IMR-90 (cell line): ENCODE results near the gene ATP1A4. TPM values are rescaled to one million over a fixed set of nuclear protein-coding genes. Genes with fewer than 3 reads are reported as not detected.

Source experiments
- ATAC-seq: fragments of 200-7000 bp; cut with Tn5 transposase; 2 replicates; pipeline ENCODE4 v1.9.1; 2020; ENCODE audit warnings: low read depth, mild to moderate bottlenecking, moderate library complexity
- BruUV-seq: library from RNA; stranded (reverse); fragments of 400-500 nt; replicated peaks from 2 replicates; lab custom pipeline; 2021; lab: Mats Ljungman, UMichigan
- CTCF ChIA-PET: fragments of 300-600 bp; formaldehyde crosslinking; extraction: SDS; loops from one replicate; lab custom pipeline; 2021; ENCODE audit warnings: antibody characterized with exemption; lab: Yijun Ruan, JAX
- POLR2A ChIA-PET: fragments of 300-600 bp; sonication (Branson Sonifier 250); formaldehyde crosslinking; loops from one replicate; lab custom pipeline; 2022; ENCODE audit warnings: antibody characterized with exemption; ENCODE audit not compliant: unreplicated experiment; lab: Charles Lee
- DNase-seq: peaks from one replicate; pipeline ENCODE4 v3.0.0; 2013
- H2AFZ ChIP-seq: replicated peaks from 2 replicates; pipeline ENCODE3; 2013; ENCODE audit warnings: low read length, mild to moderate bottlenecking; ENCODE audit not compliant: poor library complexity
- H2AK5ac ChIP-seq: 2 replicates; pipeline ENCODE4 v1.6.1; 2013; ENCODE audit warnings: low read depth, low read length, inconsistent platforms
- H2AK9ac ChIP-seq: replicated peaks from 2 replicates; pipeline ENCODE3; 2013; ENCODE audit warnings: mild to moderate bottlenecking, low read depth, low read length, moderate library complexity; ENCODE audit not compliant: poor library complexity
- H2BK120ac ChIP-seq: 2 replicates; pipeline ENCODE4 v1.6.1; 2013; ENCODE audit warnings: low read depth, low read length, inconsistent platforms
- H2BK15ac ChIP-seq: 3 replicates; pipeline ENCODE4 v1.6.1; 2013; ENCODE audit warnings: low read depth, low read length, inconsistent platforms
- H2BK20ac ChIP-seq: 2 replicates; pipeline ENCODE4 v1.6.1; 2013; ENCODE audit warnings: low read depth, mild to moderate bottlenecking, inconsistent platforms, low read length, moderate library complexity
- H2BK5ac ChIP-seq: 2 replicates; pipeline ENCODE4 v1.6.1; 2013; ENCODE audit warnings: mild to moderate bottlenecking, low read depth, low read length, inconsistent platforms; ENCODE audit not compliant: poor library complexity, severe bottlenecking
- H3K14ac ChIP-seq: replicated peaks from 2 replicates; pipeline ENCODE4 v1.6.1; 2013; ENCODE audit warnings: low read depth, low read length, inconsistent platforms
- H3K18ac ChIP-seq: 2 replicates; pipeline ENCODE4 v1.6.1; 2013; ENCODE audit warnings: low read depth, low read length, control low read depth
- H3K23ac ChIP-seq: 2 replicates; pipeline ENCODE4 v1.6.1; 2013; ENCODE audit warnings: low read depth, low read length, inconsistent platforms
- H3K27ac ChIP-seq: 2 replicates; pipeline ENCODE4 v1.5.1; 2013; ENCODE audit warnings: mild to moderate bottlenecking, control low read depth, low read length; ENCODE audit not compliant: insufficient read depth
- H3K27me3 ChIP-seq: 2 replicates; pipeline ENCODE4 v1.6.1; 2013; ENCODE audit warnings: low read length; ENCODE audit not compliant: control insufficient read depth, insufficient read depth
- H3K36me3 ChIP-seq: 2 replicates; pipeline ENCODE4 v1.6.1; 2013; ENCODE audit warnings: low read length, mixed read lengths; ENCODE audit not compliant: control insufficient read depth, insufficient read depth
- H3K4ac ChIP-seq: 2 replicates; pipeline ENCODE4 v1.6.1; 2013; ENCODE audit warnings: low read depth, low read length, inconsistent platforms
- H3K4me1 ChIP-seq: 2 replicates; pipeline ENCODE4 v1.6.1; 2013; ENCODE audit warnings: low read length, mixed read lengths; ENCODE audit not compliant: control insufficient read depth, insufficient read depth
- H3K4me2 ChIP-seq: 2 replicates; pipeline ENCODE4 v1.6.1; 2013; ENCODE audit warnings: low read depth, mild to moderate bottlenecking, control low read depth, low read length, moderate library complexity
- H3K4me3 ChIP-seq: 2 replicates; pipeline ENCODE4 v1.5.1; 2013; ENCODE audit warnings: low read depth, mild to moderate bottlenecking, control low read depth, low read length, moderate library complexity; ENCODE audit not compliant: insufficient read depth
- H3K56ac ChIP-seq: 2 replicates; pipeline ENCODE4 v1.6.1; 2013; ENCODE audit warnings: low read length, inconsistent platforms; ENCODE audit not compliant: insufficient read depth; ENCODE audit errors: extremely low read depth
- H3K79me1 ChIP-seq, 2 experiments: 2 replicates each; pipeline ENCODE4 v1.6.1; 2013; ENCODE audit warnings: low read length in 2 of 2, inconsistent platforms in 1 of 2, low read depth in 1 of 2
- H3K9ac ChIP-seq: 2 replicates; pipeline ENCODE4 v1.6.1; 2013; ENCODE audit warnings: low read depth, low read length, control low read depth
- H3K9me1 ChIP-seq: 2 replicates; pipeline ENCODE4 v1.6.1; 2013; ENCODE audit warnings: low read length, inconsistent platforms; ENCODE audit not compliant: insufficient read depth
- H3K9me3 ChIP-seq: 2 replicates; pipeline ENCODE4 v1.6.1; 2013; ENCODE audit warnings: low read length; ENCODE audit not compliant: control insufficient read depth, insufficient read depth
- H4K20me1 ChIP-seq: 2 replicates; pipeline ENCODE4 v1.6.1; 2013; ENCODE audit warnings: low read length, inconsistent platforms; ENCODE audit not compliant: insufficient read depth
- H4K5ac ChIP-seq: 2 replicates; pipeline ENCODE4 v1.6.1; 2013; ENCODE audit warnings: mild to moderate bottlenecking, low read depth, low read length, control low read depth
- H4K8ac ChIP-seq, 2 experiments: 2 replicates each; pipeline ENCODE4 v1.6.1; 2013; ENCODE audit warnings: low read depth in 2 of 2, low read length in 2 of 2, control low read depth in 1 of 2, inconsistent platforms in 1 of 2
- H4K91ac ChIP-seq: 2 replicates; pipeline ENCODE4 v1.6.1; 2013; ENCODE audit warnings: low read depth, low read length, inconsistent platforms; ENCODE audit not compliant: insufficient read depth
- BHLHE40 ChIP-seq: fragments of 150-350 bp; IDR thresholded peaks from 2 replicates; pipeline ENCODE4 v1.6.1; 2016; ENCODE audit warnings: mild to moderate bottlenecking, low read depth, low read length
- CEBPB ChIP-seq: IDR thresholded peaks from 2 replicates; pipeline ENCODE4 v1.6.1; 2012; ENCODE audit warnings: low read depth, low read length, improper control_type of control experiment
- CHD1 ChIP-seq: IDR thresholded peaks from 2 replicates; pipeline ENCODE4 v1.6.1; 2012; ENCODE audit warnings: low read depth, low read length, improper control_type of control experiment
- CTCF ChIP-seq: conservative IDR thresholded peaks from 2 replicates; pipeline ENCODE4 v1.5.1; 2012; ENCODE audit warnings: mild to moderate bottlenecking, low read depth, low read length, improper control_type of control experiment
- FOS ChIP-seq: fragments of 150-350 bp; IDR thresholded peaks from 2 replicates; pipeline ENCODE4 v1.6.1; 2016; ENCODE audit warnings: low read depth, low read length
- MXI1 ChIP-seq: IDR thresholded peaks from 2 replicates; pipeline ENCODE4 v1.6.1; 2012; ENCODE audit warnings: low read depth, mild to moderate bottlenecking, low read length, moderate library complexity, borderline replicate concordance
- POLR2A ChIP-seq: IDR thresholded peaks from 2 replicates; pipeline ENCODE4 v1.6.1; 2012; ENCODE audit warnings: mild to moderate bottlenecking, low read depth, low read length
- RAD21 ChIP-seq: IDR thresholded peaks from 2 replicates; pipeline ENCODE4 v1.6.1; 2012; ENCODE audit warnings: low read length, improper control_type of control experiment
- RCOR1 ChIP-seq: IDR thresholded peaks from 2 replicates; pipeline ENCODE4 v1.6.1; 2012; ENCODE audit warnings: mild to moderate bottlenecking, low read length, improper control_type of control experiment; ENCODE audit not compliant: insufficient replicate concordance
- USF2 ChIP-seq: fragments of 150-350 bp; IDR thresholded peaks from 2 replicates; pipeline ENCODE4 v1.6.1; 2017; ENCODE audit warnings: mild to moderate bottlenecking, antibody characterized with exemption, low read length, low read depth
- WGBS, 2 experiments: methylation state at CpG; one replicate each; pipeline versions ENCODE4 v1.1.5 to v1.1.7; 2013; ENCODE audit warnings: missing lambda C conversion rate in 2 of 2; ENCODE audit not compliant: insufficient read length in 1 of 2; ENCODE audit errors: extremely low coverage in 2 of 2; 5-methylcytosine and 5-hydroxymethylcytosine counted together
- dilution Hi-C: fragments of 300-500 bp; cut with HindIII; formaldehyde crosslinking; loops from one replicate; pipeline ENCODE4 v1.14.3; 2018; ENCODE audit warnings: low sequenced_read_pairs; ENCODE audit not compliant: unreplicated experiment
- in situ Hi-C: fragments of 300-500 bp; cut with MboI; formaldehyde crosslinking; loops from 3 replicates; pipeline ENCODE4 v1.14.3; 2019; ENCODE audit warnings: low sequenced_read_pairs, inconsistent platforms, mixed read lengths
- intact Hi-C: fragments of 100-400 bp; cut with micrococcal nuclease; formaldehyde crosslinking; loops from 2 replicates; pipeline ENCODE4 v1.10.0; 2022
- polyA plus RNA-seq, 3 experiments: library from polyadenylated mRNA; depleted of rRNA; stranded (reverse); fragments of >200 nt; gene quantifications; 2 replicates each; pipeline ENCODE4 v1.2.3, GENCODE V29; 2012; ENCODE audit warnings: low replicate concordance in 1 of 3
- total RNA-seq: library from RNA; depleted of rRNA; stranded (reverse); fragments of >200 nt; gene quantifications from 2 replicates; pipeline ENCODE4 v1.2.3, GENCODE V29; 2012
- TF ChIP-seq, protein P1 (sequence below): fragments of 150-350 bp; IDR thresholded peaks from 2 replicates; pipeline ENCODE4 v1.6.1; 2016; ENCODE audit warnings: low read depth, mild to moderate bottlenecking, low read length, moderate library complexity, borderline replicate concordance

The ATP1A4 gene
- total and polyA plus RNA-seq, 2 of the 4 experiments (the other 2 are of a cell fraction): not detected

DNA sequence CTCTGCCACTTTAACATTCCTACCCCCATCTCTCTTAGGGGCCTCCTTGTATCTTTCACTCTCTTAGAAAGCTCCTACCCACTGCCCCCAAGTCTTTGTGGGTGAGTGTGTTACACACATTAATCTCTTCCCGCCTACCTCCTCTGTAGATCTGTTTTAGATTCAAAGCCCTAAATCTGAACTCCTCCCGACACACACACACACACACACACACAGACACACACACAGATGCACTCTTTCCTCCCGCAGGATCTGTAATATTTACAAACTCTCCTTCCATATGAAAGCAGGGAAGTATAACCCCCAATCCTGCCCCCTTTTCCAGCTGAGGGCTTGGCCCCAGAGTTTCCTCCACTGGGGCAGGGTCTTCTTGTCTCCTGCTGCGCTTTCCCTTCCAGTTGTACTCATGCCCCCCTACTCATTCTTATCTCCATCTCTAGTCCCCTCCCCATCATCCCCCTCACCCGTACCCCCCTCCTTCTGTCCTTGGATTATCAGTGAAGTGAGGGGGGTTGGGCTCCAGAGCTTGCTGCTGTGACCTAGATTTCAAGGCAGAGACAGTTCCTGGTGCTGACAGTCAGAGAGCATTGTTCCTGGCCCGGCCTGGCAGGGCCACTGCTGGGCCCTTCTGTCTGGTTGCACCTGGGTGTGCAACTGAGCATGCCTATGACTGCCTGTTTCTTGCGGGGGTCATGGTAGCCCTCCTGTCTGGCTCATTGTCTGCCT lies 58.1 kb downstream of the ATP1A4 start (continued):
- TF ChIP-seq, protein P1, sequence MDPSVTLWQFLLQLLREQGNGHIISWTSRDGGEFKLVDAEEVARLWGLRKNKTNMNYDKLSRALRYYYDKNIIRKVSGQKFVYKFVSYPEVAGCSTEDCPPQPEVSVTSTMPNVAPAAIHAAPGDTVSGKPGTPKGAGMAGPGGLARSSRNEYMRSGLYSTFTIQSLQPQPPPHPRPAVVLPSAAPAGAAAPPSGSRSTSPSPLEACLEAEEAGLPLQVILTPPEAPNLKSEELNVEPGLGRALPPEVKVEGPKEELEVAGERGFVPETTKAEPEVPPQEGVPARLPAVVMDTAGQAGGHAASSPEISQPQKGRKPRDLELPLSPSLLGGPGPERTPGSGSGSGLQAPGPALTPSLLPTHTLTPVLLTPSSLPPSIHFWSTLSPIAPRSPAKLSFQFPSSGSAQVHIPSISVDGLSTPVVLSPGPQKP: no peak
- TF ChIP-seq BHLHE40: no peak

- Histone ChIP-seq H2AK9ac (no peak overlapping the region), H2AK5ac (no peak overlapping the region), H3K14ac (no peak overlapping the region), H3K27ac (peak overlapping the region; percentile 6; the same call in 1 of the 2 replicates), H2BK15ac (no peak overlapping the region), H3K56ac (no peak overlapping the region), H2BK20ac (no peak overlapping the region), H3K36me3 (peaks cover 72% of the 10 kb centered on the region), H3K4ac (no peak overlapping the region), H3K9me3 (no peaks in the 10 kb centered on the region), H3K9me1 (peaks cover 40% of the 10 kb centered on the region), H4K8ac (no peak overlapping the region), H4K91ac (no peak overlapping the region), H3K4me3 (no peak overlapping the region), H3K4me2 (no peak overlapping the region), H3K18ac (no peak overlapping the region), H3K23ac (peak overlapping the region; percentile 40; the same call in 1 of the 2 replicates), H4K5ac (no peak overlapping the region), H2BK120ac (no peak overlapping the region), H4K20me1 (peaks cover 78% of the 10 kb centered on the region), H3K27me3 (no peaks in the 10 kb centered on the region), H3K4me1 (peaks cover 38% of the 10 kb centered on the region), H3K79me1 (peaks cover 40 to 92% of the 10 kb centered on the region in 2 experiments), H2BK5ac (peak overlapping the region; percentile 8), H2AFZ (no peak overlapping the region), H3K9ac (no peak overlapping the region)
- no peak for ATAC-seq
- dilution Hi-C loops (loop anchor here (10.0 kb wide), 1 partner anchor 106 kb away; no protein-coding TSS in a partner anchor), in situ Hi-C loops (no loop called here), intact Hi-C loops (loop anchor here (10.0 kb wide), 1 partner anchor 286 kb away; the partner anchor contains the start of gene TAGLN2)
- no peak for DNase-seq
- POLR2A ChIA-PET: no interaction called here
- WGBS, 2 experiments: no CpG with 5 or more reads among the region's 5 CpGs
- BruUV-seq: no TSS peak
- CTCF ChIA-PET: interaction anchor here (1.7 kb wide), 1 partner anchor 9 kb away, joined by 6 read pairs; no protein-coding TSS in a partner anchor
- TF ChIP-seq RAD21 (no peak), POLR2A (no peak), FOS (no peak), CHD1 (no peak), USF2 (no peak), RCOR1 (no peak), MXI1 (no peak), CEBPB (no peak), CTCF (no peak)
- TF ChIP-seq, protein P1: no peak
Observed at GRCh38 chr1:160210561-160210960, 59.2 kb downstream of the ATP1A4 start.
